NCI-H2029 treated with DMSO at 0.1 percent for 48 hours (cell line): ENCODE results near the gene PHF12.
A peak's percentile ranks its signal among the peaks of the same experiment; 100 is the strongest.

Source experiments
- DNase-seq: peaks from one replicate; lab custom pipeline; 2025; lab: John Stamatoyannopoulos, UW

Gene PHF12

DNA sequence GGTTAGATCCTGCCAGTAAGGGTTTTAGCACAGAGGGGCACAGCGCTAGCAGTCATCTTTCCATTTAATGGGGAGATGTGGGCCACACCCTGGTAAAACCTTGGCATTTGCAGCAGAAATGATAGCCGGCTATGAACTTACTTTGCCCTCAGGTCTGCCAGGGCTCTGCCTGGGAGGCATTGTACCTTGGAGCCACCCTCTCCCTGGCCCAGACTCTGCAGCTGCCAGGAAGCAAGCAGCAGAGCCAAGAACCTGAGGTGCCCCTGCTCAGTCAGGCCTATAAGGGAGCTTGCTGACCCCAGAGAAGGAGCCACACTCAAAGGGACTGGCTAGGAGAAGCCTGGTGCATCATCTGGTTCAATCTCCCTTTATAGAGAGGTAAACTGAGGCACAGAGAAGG lies 23.7 kb upstream of the PHF12 start:
- DNase-seq: no peak

DNA sequence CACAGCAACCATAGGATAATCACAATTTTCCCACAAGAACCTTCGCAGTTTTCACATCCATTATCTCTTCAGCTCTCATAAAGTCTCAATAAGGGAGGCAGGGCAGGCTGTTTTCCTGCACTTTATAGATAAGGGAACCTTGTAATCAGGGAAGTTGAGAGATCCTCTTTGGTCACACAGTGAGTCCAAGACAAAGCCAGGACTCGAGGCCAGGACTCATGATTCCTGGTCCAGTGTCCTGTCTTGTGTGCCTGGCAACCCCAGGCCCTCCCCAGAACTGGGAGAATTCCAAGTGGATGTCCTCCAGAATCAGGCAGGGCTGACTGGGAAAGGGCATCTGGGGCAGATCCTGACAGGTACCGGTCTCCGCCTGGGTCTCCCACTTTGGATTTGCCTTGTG lies 23.1 kb upstream of the PHF12 start:
- DNase-seq: no peak

DNA sequence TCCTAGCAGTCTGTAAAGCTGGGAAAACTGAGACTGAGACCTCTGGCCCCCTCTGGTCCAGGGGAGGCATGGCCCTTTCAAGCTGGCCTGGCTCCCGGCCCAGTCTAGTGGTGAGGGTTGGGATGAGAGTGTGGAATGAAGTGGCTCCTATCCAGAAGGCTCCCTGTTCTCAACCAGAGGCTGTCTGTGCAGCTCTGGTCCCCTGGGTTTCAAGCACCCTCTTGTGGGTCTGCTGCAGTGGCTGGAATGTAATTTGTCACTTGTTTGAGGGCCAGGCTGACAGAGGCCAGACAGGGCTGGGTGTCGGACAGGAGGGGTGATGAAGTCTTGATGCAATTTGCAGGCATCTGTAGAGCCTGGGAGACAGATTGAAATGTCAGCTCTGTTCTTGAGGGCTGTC lies 22.1 kb upstream of the PHF12 start:
- peak; percentile 65 for DNase-seq

DNA sequence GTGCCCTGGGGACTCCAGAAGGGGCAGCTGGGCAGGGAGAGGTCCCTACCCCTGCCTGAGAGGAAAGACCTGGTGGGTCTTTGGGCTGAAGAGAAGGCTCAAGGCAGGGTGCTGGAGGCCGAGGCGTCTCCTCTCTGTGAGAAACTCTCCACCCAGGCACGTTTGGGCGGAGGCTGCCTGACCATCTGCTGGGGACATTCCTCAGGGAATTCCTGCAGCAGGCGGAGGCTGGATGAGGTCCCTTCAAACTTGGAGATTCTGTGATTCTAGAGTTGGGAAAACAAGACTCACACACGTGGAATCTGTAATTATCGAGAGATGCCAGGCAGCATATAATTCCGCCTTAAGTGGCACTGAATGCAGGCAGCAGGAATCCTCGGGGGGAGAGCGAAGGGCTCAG lies 21.1 kb upstream of the PHF12 start:
- DNase-seq: no peak

DNA sequence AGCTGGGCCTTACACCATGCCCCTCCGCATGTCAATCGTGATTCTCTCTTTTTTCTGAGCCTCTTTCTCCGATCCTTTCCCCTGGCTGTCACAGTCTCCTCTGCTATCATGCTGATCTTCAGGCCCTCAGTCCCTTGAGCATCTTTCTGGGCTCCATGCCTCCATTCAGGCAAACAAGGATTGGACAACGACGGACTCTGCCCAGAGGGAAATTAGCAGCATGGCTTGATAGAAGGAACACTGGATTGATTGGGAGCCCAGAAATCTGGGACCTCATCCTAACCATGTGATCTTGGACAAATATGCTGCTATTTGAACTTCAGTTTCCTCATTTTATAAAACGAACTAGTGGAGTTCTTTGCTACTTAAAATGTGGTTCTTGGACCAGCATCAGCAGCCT lies 19.6 kb upstream of the PHF12 start:
- DNase-seq: no peak

DNA sequence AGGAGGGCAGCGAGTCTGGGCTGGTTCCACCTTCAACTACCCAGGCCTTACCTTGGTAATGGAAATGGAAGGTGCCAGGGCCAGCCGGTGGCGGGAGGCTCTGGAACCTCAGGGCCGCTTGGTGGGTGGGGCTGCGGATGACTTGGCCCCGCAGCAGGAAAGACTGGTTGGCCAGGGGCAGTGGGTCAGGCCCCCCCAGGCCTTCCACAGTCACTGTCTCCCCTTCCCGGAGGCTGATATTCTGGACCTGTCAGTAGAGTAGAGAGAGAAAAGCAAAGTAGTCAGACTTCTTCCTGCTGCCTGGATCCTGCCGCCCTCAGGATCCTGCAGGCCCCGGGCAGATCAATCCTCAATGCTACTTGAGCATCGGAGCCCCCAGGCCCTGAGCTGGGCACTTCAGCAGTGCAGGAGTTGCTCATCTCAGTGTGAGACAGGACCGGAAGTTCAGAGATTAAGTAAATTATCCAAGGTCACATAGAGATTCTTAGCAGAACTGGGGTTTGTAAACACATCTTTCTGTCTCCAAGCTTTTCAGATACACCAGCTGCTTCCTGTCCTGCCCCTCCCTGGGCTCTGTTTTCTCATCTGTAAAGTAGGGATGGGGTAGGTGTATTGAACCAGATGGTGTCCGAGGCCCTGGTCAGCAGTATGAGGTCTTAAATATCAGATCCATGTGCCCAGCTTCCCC lies 18.5 kb upstream of the PHF12 start:
- DNase-seq: no peak

DNA sequence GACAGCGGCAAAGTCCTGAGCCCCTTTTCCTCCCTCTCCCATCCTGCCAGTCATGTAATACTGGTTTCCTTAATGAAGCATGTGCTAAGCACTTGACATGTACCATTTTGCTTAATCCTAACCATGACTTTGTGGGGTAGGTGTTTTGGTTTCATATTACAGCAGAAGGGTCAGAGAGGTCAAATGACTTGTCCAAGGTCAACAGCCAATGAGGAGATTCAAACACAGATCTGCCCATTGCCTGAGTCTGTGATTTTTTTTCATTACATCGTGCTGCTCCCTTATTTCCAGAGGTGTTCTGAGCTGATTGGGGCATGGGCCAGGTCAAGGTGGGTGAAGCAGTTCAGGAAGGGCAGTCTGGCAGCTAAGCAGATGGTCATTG lies 17.6 kb upstream of the PHF12 start:
- no peak for DNase-seq

DNA sequence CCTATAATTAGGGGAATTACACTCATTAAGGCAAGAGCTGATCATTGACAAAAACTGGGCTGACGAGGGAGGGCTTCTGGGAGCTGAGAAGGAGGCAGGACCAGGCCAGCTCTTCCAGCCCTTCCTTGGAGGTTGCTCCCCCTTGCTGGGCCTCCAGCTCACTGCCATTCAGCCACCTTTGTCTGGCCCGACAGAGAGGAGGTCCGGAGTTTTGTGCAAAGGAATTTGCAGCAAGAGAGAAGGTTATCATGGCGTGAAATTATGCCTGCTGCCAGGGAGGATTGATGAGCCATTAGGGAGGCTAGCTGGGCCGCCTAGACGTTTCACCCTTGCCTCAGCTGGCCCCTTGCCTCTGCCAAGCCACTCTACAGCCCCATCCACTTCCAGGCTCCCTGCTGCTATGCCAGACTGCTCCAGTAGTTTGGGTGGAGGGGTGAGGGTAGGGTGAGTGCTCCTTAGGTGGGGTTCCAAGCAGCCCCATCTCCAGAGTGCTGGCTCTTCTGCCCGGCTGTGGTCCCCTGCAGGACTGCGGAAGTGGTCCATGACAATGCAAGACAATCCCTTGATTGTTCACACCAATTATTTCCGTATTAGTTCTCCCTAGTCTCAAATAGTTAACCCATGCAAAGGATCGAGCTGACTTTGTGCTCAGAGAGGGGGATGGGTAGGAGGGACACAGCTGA lies 17.1 kb upstream of the PHF12 start:
- no peak for DNase-seq

DNA sequence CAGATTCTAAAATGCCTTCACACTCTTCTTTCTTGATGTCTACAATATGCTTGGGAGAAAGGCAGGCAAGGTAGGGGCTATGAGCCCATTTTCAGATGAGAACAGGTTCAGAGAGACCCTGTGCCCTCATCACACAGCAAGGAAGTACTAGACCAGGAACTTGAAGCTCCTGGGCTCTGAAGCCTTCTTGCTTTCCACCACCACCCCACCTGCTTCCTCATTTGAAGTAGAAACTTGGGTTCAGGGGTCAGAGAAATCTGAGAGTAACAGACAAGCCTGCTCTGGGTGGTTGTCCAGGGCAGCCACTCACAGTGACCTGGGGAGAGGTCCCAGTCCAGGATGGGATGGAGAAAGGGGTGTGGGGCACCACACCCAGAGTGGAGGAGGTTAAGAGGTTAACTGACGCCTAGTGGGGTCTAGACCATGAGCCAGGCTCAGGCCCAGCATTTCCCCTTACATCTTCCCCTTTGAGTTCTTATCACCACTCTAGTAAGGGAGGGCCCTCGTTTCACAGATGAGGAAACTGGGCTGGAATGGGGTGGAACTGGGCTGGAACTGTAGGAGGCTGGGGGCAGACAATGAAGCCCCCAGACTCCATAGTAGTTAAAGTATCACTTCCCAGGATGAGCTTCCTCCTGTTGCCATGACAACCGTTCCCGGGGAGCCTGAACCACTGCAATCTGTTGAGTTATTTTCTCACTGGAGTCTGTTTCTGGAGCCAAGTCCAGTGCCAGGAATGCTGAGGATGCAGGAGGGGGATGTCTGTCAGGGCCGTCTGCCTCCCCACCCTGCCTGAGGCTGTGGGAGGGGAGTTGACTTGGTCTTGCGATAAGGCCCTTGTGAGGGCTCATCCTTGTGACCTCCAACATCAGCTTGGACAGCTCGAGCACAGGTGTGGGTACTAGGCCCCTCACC lies 16.2 kb upstream of the PHF12 start:
- DNase-seq: no peak

DNA sequence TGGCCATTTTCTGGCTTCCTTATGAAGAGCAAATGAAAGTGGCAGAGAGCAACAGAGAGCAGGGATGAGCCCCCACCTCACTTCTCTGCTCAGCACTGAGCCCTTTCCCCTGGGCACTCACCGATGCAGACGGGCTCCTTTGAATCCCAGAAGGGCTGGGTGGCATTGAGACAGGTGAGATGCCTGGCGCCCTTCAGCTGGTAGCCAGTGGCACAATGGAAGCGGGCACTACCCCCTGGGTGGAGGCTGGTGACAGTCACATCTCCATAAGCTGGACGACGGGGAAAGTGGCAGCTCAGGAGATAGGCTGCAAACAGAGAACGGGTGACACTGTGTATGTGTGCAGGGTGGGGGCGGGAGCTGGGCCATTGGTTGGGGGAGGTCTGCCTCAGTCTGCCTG lies 12.5 kb upstream of the PHF12 start:
- no peak for DNase-seq

DNA sequence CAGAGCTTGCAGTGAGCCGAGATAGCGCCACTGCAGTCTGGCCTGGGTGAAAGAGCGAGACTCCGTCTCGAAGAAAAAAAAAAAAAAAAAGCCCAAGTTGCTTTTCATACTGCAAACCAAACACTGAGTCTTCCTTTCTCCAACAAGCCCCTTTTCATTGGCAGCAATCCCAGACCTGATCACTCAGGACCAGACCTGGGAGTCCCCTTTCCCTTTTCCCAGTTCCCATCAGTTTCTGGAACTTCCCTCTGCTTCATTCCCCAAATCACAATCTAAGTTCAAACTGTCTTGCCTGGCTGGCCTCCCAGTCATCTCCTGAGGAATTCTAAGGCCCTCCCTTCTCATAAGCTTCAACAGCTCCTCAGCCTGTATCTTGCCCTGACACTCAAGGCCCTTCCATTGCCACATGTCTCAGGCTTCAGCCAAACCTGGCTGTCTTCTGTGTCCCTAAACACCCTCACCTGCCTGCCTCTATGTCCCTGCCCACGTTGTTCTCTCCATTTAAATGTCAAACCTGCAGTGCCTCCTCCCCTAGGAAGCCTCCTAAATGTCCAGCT lies 11.8 kb upstream of the PHF12 start:
- no peak for DNase-seq

DNA sequence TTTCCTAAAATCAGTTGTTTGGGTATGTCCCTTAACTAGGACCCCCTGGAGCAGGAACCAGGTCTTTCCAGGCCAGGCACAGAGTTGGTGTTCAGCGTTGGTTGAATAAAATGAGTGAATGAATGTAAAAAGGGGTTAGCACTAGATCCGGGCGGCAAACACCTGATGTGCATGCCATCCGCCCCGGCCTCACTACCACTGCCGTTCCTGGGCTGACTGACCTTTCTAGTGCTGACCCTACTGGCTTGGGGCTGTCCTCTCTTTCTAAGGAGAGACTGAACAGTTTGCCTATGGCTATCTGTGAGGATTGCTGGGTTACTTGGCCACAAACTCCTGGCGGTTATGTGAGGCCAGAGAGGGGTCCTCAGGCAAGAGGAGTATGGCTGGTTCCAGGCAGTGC lies 10.1 kb upstream of the PHF12 start:
- DNase-seq: no peak

DNA sequence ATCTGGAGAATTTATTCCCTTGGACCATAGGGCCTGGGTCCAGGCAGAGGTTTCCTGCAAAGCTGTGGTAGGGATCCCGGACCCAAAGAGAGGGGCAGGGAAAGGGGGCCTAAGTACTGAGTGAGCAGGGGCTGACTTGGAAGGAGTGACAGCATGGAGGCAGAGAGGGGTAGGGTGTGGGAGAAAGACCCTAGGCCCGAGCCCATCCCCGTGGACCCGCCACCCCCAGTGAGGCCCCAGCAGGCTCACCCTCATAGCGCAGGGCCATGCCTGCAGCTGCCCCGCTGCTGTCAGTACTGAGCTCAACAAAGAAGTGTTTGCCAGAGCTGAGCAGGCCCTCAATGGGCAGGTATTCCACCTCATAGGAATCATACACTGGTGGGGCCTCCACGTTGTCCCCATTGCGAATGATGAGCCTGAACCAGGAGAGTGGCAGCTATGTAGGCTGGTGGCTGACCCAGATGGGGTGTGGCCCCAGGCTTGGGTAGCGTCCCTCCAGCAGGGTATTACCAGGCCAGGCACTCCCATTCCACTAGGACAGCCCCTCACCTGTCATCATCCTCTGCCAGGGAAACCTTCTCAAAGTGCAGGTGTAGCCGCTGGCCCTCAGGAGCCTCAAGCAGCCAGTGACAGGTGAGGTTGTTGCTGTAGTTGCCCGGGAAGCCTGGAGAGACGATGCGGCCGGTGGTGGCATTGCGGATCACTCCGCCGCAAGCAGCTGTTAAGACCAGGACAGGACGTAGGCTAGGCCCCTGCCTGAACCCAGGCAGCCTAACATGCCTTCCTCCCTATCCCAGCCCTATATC lies 9.1 kb upstream of the PHF12 start:
- DNase-seq: no peak

DNA sequence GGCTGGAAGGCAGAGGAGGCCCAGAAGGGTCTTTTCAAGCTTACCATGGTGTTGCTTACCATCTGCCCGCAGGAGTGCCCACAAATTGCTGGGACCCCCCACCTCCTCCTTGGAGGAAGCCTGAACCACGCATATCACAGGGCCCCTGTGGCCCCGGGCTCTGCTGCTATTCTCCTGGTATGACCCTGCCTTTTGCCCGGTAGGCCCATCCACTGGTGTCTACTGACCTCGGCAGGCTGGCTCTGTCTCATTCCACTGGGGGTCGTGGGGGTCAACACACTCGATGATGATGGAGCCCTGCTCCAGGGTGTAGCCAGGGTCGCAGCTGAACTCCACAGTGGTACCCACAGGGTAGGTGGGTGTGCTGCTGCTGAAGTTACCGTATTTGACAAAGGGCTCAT lies 8.2 kb upstream of the PHF12 start:
- no peak for DNase-seq

DNA sequence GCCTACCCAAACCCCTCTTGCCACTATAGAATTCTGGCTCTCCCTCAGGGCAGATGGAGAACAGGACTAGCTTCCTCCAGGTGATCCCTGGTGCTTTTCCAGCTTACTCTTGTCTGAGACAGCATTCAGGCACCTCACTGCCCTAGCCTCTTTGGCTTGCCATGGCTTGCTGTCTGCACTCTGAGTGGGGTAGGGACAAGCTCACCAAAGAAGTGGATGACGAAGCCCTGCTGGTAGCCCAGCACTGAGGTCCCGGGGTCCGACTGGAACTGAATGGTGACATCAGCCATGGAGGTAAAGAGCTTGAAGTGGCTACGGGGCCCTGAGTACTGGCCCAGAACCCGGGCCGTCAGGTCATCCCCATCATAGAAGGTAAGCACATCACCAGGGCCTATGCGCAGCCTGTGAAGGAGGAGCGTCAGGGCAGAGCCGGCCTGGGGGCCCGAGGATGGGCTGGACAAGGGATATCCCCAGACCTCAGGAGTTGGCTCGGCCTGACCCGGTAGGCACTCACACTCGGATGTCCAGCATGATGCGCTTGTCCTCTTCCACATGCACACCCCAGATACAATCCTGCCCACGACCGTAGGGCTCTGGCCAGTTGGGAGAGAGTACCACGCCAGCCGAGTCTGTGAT lies 7.6 kb upstream of the PHF12 start:
- no peak for DNase-seq

DNA sequence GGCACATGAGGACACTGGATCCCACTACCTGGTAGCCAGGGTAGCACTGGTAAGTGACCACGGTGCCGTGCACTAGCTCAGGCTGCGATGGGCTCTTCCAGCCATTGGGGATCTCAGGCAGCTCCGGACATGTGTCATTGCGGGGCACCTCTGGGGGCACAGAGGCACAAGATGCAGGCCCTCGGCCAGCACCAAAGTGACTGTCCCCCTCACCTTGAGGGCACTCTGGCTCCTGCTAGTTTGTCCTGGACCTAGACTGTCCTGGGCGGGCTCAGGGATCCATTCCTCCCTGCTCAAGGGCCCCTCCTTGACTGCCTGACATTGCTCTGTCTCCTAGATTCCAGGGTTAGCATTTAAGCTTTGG lies 6.7 kb upstream of the PHF12 start:
- DNase-seq: no peak

DNA sequence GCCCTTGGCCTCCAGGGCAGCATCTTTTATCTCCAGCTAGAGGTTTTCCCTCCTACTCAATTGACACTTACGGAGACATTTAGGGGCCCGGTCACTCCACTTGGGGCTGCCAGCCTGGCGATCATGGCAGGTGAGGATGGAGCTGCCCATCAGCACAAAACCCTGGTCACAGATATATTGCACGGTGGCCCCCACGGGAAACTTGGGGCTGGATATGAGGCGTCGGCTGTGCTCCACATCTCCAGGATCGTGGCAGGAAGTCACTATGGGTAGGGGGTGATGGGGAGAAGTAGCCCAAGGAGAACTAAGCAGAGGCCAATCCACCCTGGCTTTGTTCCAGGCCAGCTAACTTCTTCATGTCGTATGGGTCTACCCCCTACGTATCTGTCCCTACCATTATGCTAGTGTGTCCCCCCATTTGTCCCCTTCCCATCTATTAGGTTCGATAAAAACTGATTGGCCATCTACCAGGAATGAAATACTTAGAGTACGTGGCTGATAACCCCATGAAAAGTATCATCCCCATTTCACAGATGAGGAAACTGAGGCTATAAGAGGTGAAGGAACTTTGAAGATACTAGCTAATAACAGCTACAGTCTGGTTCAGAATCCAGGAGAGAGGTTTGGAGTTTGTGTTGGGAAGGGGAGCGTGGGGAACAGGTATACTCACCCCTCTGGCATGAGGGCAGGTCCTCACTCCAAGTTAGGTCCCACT lies 6.1 kb upstream of the PHF12 start:
- DNase-seq: no peak

DNA sequence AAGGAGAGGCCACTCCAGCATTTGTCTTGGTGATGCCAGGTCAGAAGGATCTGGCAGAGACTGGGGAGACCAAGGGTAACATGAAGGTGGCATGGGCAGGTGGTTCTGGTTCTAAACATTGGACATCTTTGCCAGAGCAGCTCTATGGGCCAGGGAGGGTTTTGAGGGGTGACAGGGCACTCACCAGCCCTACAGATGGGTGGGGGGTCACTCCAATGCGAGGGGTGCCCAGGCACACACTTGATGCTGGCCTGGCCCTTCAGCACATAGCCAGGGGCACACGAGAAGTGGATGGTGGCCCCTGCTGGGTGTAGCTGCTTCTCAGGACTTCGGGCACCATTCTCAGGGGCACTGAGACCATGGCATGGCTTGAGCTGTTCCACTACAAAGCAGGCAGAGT lies 5.5 kb upstream of the PHF12 start:
- DNase-seq: no peak

DNA sequence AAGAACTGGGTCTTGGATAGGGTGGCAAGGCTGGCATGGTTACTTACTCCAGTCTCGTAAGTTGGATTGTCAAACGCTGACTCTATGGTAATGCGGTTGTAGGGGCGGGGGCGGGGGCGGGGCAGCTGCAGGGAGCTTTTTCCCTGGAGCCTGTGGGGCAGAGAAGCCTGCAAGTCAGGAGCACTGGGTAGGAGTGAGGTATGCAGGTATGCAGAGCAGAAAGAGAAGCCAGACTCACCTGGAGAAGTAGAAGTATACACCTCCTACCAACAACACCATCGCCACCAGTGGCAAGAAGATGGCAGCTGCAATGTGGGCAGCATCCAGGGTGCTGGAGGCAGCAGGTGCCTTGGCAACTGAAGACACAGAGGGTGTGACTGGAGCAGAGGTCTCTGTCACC lies 4.8 kb upstream of the PHF12 start:
- DNase-seq: no peak

DNA sequence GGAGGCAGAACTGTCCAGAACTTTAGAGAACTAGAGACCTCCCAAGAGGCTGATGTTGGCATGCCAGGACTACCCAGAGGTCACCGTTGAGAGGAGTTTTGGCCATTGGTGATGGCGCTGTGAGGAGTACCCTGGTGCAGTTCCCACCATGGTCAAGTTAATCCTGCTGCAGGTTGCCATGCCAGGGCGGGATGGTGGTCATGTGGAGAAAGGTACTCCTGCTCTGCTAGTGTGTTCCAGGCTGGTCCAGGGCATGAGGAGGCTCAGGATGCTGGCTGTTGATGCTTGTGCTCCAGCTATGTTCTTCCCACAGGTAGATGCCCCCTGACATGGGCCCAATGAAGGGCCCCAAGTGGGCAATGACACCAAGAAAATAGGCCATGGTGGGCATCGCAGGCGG lies 4.1 kb upstream of the PHF12 start:
- no peak for DNase-seq

DNA sequence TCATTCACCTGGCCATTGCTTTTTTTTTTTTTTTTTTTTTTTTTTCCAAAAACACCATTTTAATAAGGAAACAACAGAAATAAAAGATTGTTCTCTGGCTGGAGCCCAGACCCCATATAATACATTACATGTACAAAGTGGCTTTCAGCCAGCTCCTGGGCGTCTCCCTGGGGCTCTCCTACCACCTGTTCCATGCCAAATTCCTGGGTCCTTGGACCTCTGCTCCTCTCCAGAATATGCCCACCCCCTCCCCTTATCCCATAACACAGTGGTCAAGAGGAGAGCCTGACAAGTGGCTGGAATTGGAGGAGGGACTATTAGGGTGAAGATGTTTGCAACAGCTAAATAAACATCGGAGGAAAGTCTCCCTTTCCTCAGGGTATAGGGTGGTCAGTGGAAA lies 3.6 kb upstream of the PHF12 start:
- no peak for DNase-seq
